ENCODE measurements around the gene PHACTR3.

GRCh38 chr20:59817406-59817805 lies 213.1 kb downstream of the PHACTR3 start:
- no peak for TF ChIP-seq POLR2A (IDR thresholded peaks at IDR 0.05; ENCODE audit: control extremely low read depth in 1 of 2, low read depth in 2 of 2, low read length in 2 of 2)
- TF ChIP-seq POLR2AphosphoS5 (IDR thresholded peaks at IDR 0.05; ENCODE audit: low read depth, low read length) = no peak
- no peak for TF ChIP-seq CHD2 (IDR thresholded peaks at IDR 0.05; ENCODE audit: low read length)
- no peak for TF ChIP-seq CTCF (IDR thresholded peaks at IDR 0.05; ENCODE audit: control extremely low read depth in 1 of 3, insufficient read depth in 1 of 3, low read depth in 1 of 3, low read length in 3 of 3)
- TF ChIP-seq CREB1 (IDR thresholded peaks at IDR 0.05) = no peak
- TF ChIP-seq JUND (IDR thresholded peaks at IDR 0.05; ENCODE audit: low read length) = no peak
- TF ChIP-seq USF2 (IDR thresholded peaks at IDR 0.05; ENCODE audit: low read length) = no peak
- no peak for TF ChIP-seq MAX (IDR thresholded peaks at IDR 0.05)
- no peak for TF ChIP-seq NRF1 (IDR thresholded peaks at IDR 0.05; ENCODE audit: low read depth, low read length)
- no peak for TF ChIP-seq SRF (IDR thresholded peaks at IDR 0.05; ENCODE audit: low read depth, low read length)
- no peak for TF ChIP-seq EZH2 (IDR thresholded peaks at IDR 0.05; ENCODE audit: low read depth, low read length, severe bottlenecking)
- TF ChIP-seq TAF1 (IDR thresholded peaks at IDR 0.05; ENCODE audit: low read depth, low read length) = no peak
- no peak for TF ChIP-seq SP1 (IDR thresholded peaks at IDR 0.05; ENCODE audit: low read depth, low read length)
- TF ChIP-seq EP300 (IDR thresholded peaks at IDR 0.05; ENCODE audit: borderline replicate concordance in 1 of 2, low read depth in 2 of 2, low read length in 2 of 2) = no peak
